Stimulated activated effector memory CD8-positive, alpha-beta T cell treated with anti-CD3 and anti-CD28 coated beads, Interleukin-12 subunit alpha, Interleukin-12 subunit beta, amount 100 ng/mL, for 72 hours (primary cell): ENCODE measurements around the gene PTPRN2.
A peak's percentile ranks its signal among the peaks of the same experiment; 100 is the strongest.
"Not testable (repeated sequence)": the region's sequence is repeated elsewhere in the genome, so short reads cannot be mapped to it uniquely, and the experiment has no call there.

ENCODE experiments used
- ATAC-seq: fragments of 150-1000 bp; cut with Tn5 transposase; 2 replicates; pipeline ENCODE4 v1.10.0; 2021
- DNase-seq, 2 donors: peaks; one replicate each; pipeline ENCODE4 v3.0.0; 2021 to 2022; ENCODE audit warnings: low spot score in 2 of 2
- H3K27ac Mint-ChIP-seq: one replicate; pipeline ENCODE4 v1.8.0; 2022; ENCODE audit warnings: mild to moderate bottlenecking, mixed read lengths
- H3K36me3 Mint-ChIP-seq: one replicate; pipeline ENCODE4 v1.8.0; 2022; ENCODE audit warnings: mild to moderate bottlenecking, mixed read lengths
- H3K4me1 Mint-ChIP-seq: one replicate; pipeline ENCODE4 v1.8.0; 2022; ENCODE audit warnings: mixed read lengths
- H3K4me3 Mint-ChIP-seq: one replicate; pipeline ENCODE4 v1.8.0; 2022; ENCODE audit warnings: mild to moderate bottlenecking, mixed read lengths
- H3K9me3 Mint-ChIP-seq: one replicate; pipeline ENCODE4 v1.8.0; 2022; ENCODE audit warnings: mixed read lengths

Gene PTPRN2

GRCh38 chr7:157901816-157902610, 685.6 kb downstream of the PTPRN2 start:
- not testable (repeated sequence) for H3K36me3 Mint-ChIP-seq, H3K9me3 Mint-ChIP-seq, H3K4me3 Mint-ChIP-seq, H3K4me1 Mint-ChIP-seq, H3K27ac Mint-ChIP-seq, ATAC-seq, DNase-seq

GRCh38 chr7:157901166-157901565, 686.5 kb downstream of the PTPRN2 start:
- H3K27ac Mint-ChIP-seq, result no peak overlapping the region
- no peak overlapping the region for H3K4me3 Mint-ChIP-seq
- DNase-seq (no peak), ATAC-seq (no peak)
- no peaks in the 10 kb centered on the region for H3K9me3 Mint-ChIP-seq
- no peaks in the 10 kb centered on the region for H3K36me3 Mint-ChIP-seq
- H3K4me1 Mint-ChIP-seq, result no peaks in the 10 kb centered on the region

- DNase-seq, result no peak
- Mint-ChIP-seq H3K9me3 (peaks cover under 1% of the 10 kb centered on the region), H3K4me3 (no peak overlapping the region), H3K36me3 (no peaks in the 10 kb centered on the region), H3K27ac (no peak overlapping the region), H3K4me1 (no peaks in the 10 kb centered on the region)
- no peak for ATAC-seq
Observed at GRCh38 chr7:157900556-157900955, 687.1 kb downstream of the PTPRN2 start.

GRCh38 chr7:157900011-157900410, 687.6 kb downstream of the PTPRN2 start:
- H3K27ac Mint-ChIP-seq, result no peak overlapping the region
- ATAC-seq (no peak), DNase-seq (no peak)

GRCh38 chr7:157898802-157899505, 688.7 kb downstream of the PTPRN2 start:
- no peak for DNase-seq
- no peak overlapping the region for H3K27ac Mint-ChIP-seq
- no peak overlapping the region for H3K4me3 Mint-ChIP-seq
- no peaks in the 10 kb centered on the region for H3K4me1 Mint-ChIP-seq
- no peak for ATAC-seq
- peaks cover 3% of the 10 kb centered on the region for H3K9me3 Mint-ChIP-seq
- H3K36me3 Mint-ChIP-seq, result no peaks in the 10 kb centered on the region

More at GRCh38 chr7:157900011-157900410, 687.6 kb downstream of the PTPRN2 start:
- Mint-ChIP-seq H3K9me3 (peaks cover 3% of the 10 kb centered on the region), H3K36me3 (no peaks in the 10 kb centered on the region), H3K4me3 (no peak overlapping the region), H3K4me1 (no peaks in the 10 kb centered on the region)

GRCh38 chr7:157898261-157898660, 689.4 kb downstream of the PTPRN2 start:
- ATAC-seq (no peak), DNase-seq (no peak)
- Mint-ChIP-seq H3K4me3 (no peak overlapping the region), H3K36me3 (no peaks in the 10 kb centered on the region), H3K9me3 (peaks cover 7% of the 10 kb centered on the region), H3K4me1 (peaks cover 6% of the 10 kb centered on the region), H3K27ac (no peak overlapping the region)

GRCh38 chr7:157897681-157898080, 689.9 kb downstream of the PTPRN2 start:
- Mint-ChIP-seq H3K4me1 (peaks cover 6% of the 10 kb centered on the region), H3K9me3 (peaks cover 7% of the 10 kb centered on the region), H3K4me3 (no peak overlapping the region), H3K27ac (no peak overlapping the region), H3K36me3 (no peaks in the 10 kb centered on the region)
- DNase-seq (no peak), ATAC-seq (no peak)

- H3K36me3 Mint-ChIP-seq, result no peaks in the 10 kb centered on the region
- peaks cover 6% of the 10 kb centered on the region for H3K4me1 Mint-ChIP-seq
- peaks cover 7% of the 10 kb centered on the region for H3K9me3 Mint-ChIP-seq
- H3K27ac Mint-ChIP-seq, result no peak overlapping the region
- ATAC-seq (no peak), DNase-seq (no peak)
- no peak overlapping the region for H3K4me3 Mint-ChIP-seq
Observed at GRCh38 chr7:157896774-157897555, 690.7 kb downstream of the PTPRN2 start.

- not testable (repeated sequence) for ATAC-seq, H3K27ac Mint-ChIP-seq, H3K9me3 Mint-ChIP-seq, DNase-seq, H3K4me3 Mint-ChIP-seq, H3K36me3 Mint-ChIP-seq, H3K4me1 Mint-ChIP-seq
Observed at GRCh38 chr7:157896376-157896675, 691.3 kb downstream of the PTPRN2 start.

- H3K4me1 Mint-ChIP-seq, result peaks cover 6% of the 10 kb centered on the region
- H3K9me3 Mint-ChIP-seq, result peaks cover 7% of the 10 kb centered on the region
- ATAC-seq (no peak), DNase-seq (no peak)
- H3K27ac Mint-ChIP-seq, result no peak overlapping the region
- no peaks in the 10 kb centered on the region for H3K36me3 Mint-ChIP-seq
- no peak overlapping the region for H3K4me3 Mint-ChIP-seq
Observed at GRCh38 chr7:157895520-157896375, 691.9 kb downstream of the PTPRN2 start.

- ATAC-seq, H3K27ac Mint-ChIP-seq, H3K4me1 Mint-ChIP-seq, DNase-seq, H3K4me3 Mint-ChIP-seq, H3K36me3 Mint-ChIP-seq, H3K9me3 Mint-ChIP-seq: not testable (repeated sequence)
Observed at GRCh38 chr7:157895098-157895497, 692.5 kb downstream of the PTPRN2 start.

GRCh38 chr7:157893535-157894044, 694.0 kb downstream of the PTPRN2 start:
- no peak for DNase-seq
- Mint-ChIP-seq H3K4me3 (no peak overlapping the region), H3K27ac (peak overlapping the region; percentile 34), H3K9me3 (peaks cover 7% of the 10 kb centered on the region), H3K36me3 (no peaks in the 10 kb centered on the region), H3K4me1 (peaks cover 6% of the 10 kb centered on the region)
- ATAC-seq, result no peak

GRCh38 chr7:157892751-157893523, 694.7 kb downstream of the PTPRN2 start:
- ATAC-seq, result no peak
- Mint-ChIP-seq H3K9me3 (peaks cover 7% of the 10 kb centered on the region), H3K4me1 (peaks cover 6% of the 10 kb centered on the region), H3K27ac (no peak overlapping the region), H3K4me3 (no peak overlapping the region), H3K36me3 (no peaks in the 10 kb centered on the region)
- DNase-seq, result no peak

- Mint-ChIP-seq H3K36me3 (no peaks in the 10 kb centered on the region), H3K27ac (no peak overlapping the region), H3K9me3 (peaks cover 7% of the 10 kb centered on the region), H3K4me3 (no peak overlapping the region), H3K4me1 (peaks cover 6% of the 10 kb centered on the region)
- ATAC-seq (no peak), DNase-seq (no peak)
Observed at GRCh38 chr7:157890921-157891401, 696.7 kb downstream of the PTPRN2 start.
